GM21786 (cell line): ENCODE data around the gene BAHD1.

Experiments used
- ATAC-seq: cut with Tn5 transposase; IDR thresholded peaks from one replicate; pipeline ENCODE4 v1.9.1; 2021; ENCODE audit not compliant: unreplicated experiment

The BAHD1 gene

DNA sequence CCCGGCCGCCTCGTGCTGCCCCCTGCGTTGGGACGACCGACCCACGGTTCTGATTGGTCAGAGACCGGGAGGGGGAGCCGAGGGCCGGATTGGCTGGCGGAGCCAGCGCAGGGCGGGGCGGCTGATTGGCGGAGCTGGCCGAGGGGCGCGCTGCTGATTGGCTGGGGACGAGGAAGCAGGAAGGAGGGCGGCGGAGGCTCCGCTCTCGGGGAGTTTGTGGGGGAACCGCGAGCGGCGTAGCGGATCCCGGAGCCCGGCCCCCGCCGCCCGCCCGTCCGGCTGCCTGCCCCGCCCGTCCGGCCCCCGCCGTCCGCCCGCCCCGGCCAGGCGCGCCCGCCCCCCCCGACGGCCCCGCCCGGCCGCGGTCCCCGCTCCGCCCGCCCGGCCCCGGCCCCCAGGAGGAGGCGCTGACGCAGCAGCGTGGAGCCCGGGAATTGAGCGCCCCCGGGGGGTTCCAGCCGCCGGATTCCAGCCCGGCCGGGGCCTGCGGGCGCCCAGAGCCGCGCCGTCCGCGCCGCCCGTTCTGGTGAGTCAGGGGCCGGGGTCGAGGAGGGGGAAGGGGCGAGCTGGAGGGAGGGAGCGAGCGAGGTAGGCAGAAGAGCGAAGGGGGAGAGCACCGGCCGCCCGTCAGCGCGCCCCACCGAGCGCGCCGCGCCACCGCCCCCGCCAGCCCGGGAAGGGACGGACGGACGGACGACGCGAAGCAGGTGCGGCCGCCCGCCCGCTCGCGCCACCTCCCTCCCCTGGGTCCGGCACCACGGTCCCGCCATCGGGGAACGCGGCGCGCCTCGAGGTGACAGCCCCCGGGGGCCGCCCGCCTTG is at the start of gene BAHD1:
Gene BAHD1 (plus strand): TSS at position 211 of the 822 bp plus-strand sequence. CDS start 17,512 bp downstream, outside the sequence.
- ATAC-seq, result peak; percentile 89

DNA sequence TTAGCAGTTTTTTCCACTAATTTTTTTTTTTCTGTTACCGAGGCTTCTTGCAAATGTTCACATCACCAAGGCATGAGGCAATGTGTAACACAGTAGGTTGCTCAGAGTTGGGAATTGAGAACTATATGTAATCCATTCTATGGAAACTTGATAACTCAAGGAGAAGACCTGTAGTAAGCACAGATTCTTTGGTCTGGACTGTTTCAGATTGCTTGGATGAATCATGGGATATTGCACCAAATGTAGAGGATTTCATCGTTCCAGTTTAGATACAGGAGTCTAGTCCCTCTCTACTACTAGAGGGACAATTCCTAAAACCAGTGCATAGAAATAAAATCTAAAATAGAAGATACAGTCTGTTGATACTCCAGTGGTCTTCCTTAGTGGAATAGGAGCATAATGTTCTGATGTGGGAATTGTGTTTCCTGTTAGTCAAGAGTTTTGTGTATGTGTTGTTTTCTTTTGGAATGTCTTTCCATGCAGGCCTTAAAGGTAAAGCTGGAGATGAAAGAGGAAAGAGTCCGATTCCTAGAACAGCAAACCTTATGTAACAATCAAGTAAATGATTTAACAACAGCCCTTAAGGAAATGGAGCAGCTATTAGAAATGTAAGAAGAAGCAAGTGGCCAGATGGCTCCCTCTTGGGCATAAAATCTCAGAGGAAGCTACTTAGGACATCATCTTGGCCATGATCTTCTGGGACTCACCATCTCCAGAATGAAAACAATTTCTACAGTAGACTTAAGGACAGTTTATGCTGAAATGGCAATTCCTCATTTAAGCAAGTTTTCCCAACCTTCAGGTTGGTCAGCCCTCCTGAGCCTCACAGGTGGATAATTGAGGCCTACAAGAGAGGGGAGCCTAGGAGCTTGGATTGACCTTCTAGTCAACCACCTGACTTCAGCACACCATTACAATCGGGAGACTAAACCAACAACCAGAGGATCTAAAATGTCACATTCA is 47.5 kb upstream of the BAHD1 start:
- ATAC-seq, result no peak

DNA sequence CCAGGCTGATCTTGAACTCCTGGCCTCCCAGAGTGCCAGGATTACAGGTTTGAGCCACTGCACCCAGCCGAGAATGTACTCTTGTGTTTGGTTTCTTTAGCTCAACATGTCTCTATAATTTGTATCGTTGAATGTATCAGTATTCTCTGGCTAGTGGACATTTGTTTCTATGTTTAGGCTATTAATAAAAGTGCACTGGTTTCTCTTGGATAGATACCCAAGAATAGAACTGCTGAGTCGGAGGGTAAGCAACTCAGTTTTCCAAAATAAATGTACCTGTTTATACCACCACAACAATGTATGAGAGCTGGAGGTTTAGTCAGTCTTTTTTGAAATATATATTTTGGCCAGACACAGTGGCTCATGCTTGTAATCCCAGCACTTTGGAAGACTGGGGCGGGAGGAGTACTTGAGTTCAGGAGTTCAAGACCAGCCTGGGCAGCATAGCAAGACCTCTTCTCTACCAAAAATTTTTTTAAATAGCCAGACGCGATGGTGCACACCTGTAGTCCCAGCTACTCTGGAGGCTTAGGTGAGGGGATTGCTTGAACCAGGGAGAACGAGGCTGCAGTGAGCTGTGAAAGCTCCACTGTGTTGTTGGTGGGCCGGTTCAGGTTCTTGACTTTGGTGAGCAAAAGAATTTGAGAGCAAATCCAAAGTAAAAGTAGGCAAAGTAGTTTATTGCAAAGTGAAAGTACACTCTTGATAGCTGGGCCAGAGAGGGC is 42.9 kb upstream of the BAHD1 start:
- no peak for ATAC-seq

DNA sequence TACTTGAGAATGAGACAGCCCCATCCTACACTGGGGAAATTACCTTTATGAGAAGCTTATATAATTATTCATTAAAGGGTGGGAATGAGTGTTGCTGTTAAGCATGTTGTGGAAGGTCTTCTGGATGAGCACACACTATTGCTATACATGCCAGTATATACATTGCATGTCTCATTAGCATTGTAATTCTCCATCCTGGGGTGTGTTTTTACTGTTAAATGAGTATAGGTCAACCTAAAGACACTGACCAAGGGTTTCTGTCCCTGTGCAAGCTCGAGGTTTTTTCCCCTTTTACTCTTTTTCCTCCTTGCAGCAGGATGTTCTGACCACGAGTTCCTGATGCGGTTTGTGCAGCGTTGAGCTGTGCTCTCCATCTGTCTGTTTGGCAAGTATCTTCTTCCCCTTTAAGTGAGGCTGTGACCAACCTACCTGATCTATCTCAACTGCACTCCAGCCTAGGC is 42.3 kb upstream of the BAHD1 start:
- ATAC-seq, result peak; percentile 78

DNA sequence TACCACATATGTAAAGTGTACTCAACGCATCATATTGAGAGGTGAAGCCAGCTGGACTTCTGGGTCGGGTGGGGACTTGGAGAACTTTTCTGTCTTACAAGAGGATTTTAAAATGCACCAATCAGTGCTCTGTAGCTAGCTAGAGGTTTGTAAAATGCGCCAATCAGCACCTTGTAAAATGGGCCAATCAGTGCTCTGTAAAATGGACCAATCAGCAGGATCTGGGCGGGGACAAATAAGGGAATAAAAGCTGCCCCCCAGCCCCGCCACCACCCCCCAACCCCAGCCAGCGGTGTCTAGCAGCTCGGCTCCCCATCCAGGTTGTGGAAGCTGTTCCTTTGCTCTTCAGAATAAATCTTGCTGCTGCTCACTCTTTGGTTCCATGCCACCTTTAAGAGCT is 41.4 kb upstream of the BAHD1 start:
- ATAC-seq, result no peak

DNA sequence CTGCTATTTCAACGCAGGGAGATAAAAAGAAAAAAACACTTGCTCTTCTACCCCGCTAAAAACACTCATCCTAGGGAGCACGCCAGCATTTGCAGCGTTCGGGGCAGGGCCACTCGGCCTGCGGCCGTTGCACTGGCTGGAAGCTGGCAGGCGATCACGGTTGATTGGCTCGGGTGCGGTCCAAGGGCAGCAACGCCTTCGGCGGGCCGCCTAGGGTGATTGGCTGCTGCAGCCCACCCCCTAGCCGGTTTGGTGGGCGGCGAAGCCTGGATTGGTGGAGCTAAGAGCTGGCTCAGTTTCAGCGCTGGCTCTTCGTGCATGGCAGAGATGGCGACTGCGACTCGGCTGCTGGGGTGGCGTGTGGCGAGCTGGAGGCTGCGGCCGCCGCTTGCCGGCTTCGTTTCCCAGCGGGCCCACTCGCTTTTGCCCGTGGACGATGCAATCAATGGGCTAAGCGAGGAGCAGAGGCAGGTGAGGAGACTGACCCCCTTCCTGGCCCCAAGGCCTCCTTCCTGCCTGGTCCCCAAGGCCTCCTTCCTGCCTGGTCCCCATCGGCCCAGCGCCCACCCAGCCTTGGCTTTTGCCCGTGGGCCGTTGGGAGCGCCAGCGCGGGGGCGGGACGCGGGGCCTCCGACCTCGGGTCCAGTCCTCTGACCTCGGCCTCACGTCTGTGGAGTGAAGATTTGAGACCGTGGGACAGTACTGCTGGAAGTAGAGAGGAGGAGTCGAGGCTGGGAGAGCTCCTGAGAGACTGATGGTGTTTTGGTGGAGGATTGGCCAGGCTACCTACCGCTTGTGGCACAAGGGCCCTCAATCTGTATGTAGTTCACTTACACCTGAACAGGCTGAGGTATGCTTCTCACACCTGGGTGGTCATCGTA is 35.0 kb upstream of the BAHD1 start, which contains the start of gene IVD:
Gene IVD (plus strand): TSS at position 295 of the 881 bp plus-strand sequence. CDS start 33 bp downstream, at position 328.
- peak; percentile 82 for ATAC-seq

DNA sequence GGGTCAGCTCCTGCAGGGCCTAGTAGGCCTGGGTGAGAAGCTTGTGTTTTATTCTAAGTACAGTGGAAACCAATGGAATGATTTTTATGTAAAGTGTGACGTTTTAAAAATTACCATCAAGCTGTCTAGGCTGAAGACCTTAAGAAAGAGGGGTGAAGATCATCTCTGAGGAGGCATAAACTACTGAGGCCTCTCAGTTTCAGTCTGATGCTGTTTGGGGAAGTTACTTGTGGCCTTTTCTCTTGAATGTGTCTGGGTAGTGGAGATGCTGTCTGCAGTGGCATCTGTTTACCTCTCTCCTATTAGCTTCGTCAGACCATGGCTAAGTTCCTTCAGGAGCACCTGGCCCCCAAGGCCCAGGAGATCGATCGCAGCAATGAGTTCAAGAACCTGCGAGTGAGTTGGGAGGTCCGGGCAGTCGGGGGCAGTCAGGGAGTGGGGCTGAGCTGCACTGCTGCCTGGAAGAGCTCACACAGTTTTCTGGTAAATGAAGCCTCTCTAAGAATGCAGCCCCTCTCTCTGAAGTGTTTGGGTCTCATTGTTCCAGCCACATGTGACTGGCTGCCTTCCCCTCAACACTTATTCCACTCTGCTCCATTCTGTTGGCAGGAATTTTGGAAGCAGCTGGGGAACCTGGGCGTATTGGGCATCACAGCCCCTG is 33.3 kb upstream of the BAHD1 start:
- peak; percentile 57 for ATAC-seq

DNA sequence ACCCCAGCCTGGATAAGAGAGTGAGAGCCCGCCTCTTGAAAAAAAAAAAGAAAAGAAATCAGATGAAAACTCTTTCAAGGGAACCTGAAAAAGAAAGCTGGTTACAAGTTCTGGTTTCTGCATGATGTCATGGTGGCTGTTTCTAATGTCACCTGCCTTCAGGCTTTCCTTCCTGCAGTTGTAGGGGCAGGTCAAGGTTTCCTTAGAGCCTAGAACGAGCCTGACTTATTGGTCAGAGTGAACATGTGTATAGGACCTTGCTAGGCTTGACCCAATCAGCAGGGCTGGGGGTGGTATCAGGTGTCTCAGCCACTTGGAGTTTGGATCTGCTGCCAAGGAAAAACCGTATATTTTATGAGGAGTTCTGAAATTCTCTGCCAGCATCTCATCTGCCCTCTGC is 31.4 kb upstream of the BAHD1 start:
- no peak for ATAC-seq

DNA sequence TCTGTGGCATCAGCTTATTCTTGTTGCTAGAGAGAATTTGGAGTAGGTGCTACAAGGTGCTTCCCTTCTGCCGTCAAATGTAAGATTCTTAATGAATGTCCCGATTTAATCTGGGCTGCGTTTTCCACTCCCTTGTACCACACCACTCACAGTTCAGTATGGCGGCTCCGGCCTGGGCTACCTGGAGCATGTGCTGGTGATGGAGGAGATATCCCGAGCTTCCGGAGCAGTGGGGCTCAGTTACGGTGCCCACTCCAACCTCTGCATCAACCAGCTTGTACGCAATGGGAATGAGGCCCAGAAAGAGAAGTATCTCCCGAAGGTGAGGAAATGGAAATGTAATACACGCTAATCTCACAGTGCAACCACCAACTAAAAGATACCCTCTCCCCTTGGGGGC is 30.3 kb upstream of the BAHD1 start:
- no peak for ATAC-seq

DNA sequence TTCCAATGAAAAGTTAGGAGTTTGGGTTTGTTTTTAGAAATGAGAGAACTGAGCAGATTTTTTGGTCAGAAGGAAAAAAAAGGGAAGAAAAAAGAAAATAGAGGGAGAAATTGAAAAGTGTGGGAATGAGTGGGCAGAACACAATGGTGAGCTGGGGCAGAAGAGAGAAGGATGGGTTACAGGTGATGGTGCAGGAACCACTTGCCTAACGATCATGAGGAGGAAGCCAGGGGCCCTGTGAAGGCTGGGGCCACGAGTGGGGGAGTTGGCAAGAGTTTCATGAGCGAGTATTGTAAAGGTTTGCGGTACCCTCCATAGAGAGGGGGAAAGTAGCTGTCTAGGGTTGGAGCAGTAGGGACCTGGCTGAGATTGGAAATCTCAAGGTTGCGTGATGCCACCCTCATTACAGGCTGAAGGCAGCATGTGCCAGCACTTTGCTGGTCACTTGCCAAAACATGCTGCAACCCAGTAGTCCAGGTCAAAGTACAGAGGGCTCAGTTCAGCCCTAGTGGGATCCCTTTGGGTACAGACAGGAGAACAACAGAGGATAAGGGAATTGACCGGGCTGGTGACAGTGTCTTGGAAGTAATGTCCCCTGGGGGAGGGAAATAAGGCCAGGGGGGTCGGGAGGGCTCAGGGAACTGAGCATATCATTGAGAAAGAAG is 28.5 kb upstream of the BAHD1 start:
- no peak for ATAC-seq

DNA sequence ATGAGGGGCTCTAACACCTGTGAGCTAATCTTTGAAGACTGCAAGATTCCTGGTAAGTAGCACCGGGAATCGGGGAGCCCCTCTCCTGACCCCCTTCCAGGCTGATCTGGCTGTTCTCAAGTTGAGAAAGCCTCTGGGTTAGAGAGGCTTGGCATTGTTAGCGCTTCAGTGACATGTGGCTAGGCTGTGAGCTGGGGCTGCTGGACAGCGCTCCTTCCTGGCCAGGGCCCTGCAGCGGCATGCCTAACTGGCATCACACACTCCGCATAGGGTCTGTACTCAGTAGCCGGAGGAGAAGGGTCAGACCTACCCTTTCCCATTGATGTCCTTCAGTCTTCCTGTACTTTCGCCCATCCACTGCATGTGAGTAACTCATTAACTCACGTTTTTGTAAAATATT is 27.7 kb upstream of the BAHD1 start:
- no peak for ATAC-seq

DNA sequence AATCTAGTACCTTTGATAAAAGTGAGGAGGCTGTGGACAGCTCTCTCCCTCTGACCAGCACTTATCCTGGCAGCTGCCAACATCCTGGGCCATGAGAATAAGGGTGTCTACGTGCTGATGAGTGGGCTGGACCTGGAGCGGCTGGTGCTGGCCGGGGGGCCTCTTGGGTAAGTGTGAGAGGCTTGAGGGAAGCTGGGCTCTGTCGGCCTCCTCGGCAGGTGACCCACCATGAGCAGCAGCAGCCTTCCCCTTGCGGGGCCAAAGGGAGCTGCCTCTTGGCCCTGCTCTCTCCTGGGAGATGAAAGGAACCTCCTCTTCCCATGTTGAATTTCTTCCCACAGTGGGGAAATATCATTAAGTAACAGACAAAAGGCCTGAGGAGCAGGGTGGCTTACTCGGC is 25.9 kb upstream of the BAHD1 start:
- no peak for ATAC-seq

DNA sequence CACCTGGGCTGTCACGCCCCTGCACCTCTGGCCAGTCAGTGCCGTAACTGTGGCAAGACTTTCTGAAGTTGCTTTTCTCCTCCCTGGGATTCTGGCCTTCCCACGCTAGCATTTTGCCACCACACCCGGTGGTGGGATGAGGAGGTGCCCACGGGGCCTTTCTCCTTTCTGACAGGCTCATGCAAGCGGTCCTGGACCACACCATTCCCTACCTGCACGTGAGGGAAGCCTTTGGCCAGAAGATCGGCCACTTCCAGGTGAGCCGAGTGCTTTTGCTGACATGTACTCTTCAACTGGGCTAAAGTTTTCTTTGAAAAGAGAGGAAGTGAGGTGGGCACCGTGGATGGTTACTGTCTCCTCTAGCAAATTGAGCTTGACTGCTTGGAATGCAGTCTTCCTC is 25.5 kb upstream of the BAHD1 start:
- no peak for ATAC-seq

DNA sequence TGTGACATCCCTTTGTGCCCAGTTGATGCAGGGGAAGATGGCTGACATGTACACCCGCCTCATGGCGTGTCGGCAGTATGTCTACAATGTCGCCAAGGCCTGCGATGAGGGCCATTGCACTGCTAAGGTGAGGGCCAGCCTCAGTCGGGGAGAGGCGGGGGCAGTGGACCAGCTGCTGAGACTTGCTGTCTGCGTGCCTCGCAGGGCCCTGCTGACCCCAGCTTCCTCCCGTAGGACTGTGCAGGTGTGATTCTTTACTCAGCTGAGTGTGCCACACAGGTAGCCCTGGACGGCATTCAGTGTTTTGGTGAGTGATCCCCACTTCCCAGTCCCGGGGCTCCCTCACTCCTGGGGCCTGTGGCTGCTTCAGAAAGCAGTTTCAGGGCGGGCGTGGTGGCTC is 24.7 kb upstream of the BAHD1 start:
- no peak for ATAC-seq

DNA sequence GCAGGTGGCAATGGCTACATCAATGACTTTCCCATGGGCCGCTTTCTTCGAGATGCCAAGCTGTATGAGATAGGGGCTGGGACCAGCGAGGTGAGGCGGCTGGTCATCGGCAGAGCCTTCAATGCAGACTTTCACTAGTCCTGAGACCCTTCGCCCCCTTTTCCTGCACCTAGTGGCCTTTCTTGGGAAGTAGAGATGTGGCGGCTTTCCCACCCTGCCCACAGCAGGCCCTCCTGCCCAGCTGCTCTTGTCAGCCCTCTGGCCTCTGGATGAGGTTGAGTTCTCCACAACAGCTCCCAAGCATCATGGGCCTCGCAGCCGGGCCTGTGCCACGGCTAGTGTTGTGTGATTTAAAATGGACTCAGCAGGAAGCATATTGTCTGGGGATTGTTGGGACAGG is 22.6 kb upstream of the BAHD1 start:
- ATAC-seq, result no peak

DNA sequence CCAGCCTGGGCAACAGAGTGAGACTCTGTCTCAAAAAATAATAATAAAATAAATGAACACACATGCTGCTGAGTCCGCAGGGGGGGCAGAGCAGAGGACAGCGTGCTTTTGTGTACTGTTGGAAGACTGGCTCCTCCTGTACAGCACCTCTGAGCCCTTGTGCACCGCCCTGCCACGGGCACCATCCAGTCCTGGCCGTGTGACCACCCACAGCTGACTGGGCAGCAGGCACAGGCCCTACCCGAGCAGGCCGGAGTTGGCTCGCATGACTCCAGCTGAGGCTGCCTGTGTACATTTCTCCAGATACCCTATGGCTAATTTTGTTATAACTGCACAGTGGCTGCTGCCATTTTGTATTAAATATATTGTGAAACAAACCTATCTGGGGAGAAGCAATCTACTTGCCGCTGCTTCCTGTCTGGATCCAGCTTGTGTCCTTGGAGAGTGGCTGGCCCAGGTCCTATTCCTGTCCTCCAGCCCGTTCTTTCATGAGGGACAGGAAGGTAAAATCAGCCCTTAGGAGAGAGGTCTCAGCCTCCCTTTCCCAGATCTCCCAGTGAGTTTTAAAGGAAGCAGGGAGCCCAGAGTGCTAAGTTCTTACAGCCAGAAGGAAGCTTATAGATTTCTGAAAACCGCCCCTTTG is 20.6 kb upstream of the BAHD1 start:
- no peak for ATAC-seq

DNA sequence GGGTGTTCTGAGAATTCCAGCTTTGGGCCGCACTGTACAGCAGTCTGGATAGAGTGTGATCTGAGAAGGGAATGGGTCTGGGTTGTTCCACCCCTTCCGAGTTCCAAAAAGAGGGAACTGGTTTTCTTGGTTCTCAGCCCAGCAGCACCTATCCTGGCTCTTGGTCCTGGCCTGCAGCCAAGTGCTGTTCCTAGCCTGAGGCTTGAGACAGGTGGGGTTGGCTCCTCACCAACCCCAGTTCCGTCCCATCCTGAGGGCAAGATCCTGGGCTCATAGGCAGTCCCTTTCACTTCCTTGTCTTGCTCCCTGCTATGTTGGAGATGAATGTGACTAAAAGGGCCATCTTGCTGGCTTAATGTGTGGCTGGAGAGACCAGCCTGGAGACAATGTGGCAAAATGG is 20.0 kb upstream of the BAHD1 start:
- no peak for ATAC-seq
